LNCAP (cell line): Measurements from ENCODE around the gene TAOK1.

ENCODE experiments used
- CTCF ChIP-seq: fragments of 450-650 bp; IDR thresholded peaks from 2 replicates; pipeline ENCODE4 v1.5.1; 2017; ENCODE audit warnings: mild to moderate bottlenecking

The TAOK1 gene

DNA sequence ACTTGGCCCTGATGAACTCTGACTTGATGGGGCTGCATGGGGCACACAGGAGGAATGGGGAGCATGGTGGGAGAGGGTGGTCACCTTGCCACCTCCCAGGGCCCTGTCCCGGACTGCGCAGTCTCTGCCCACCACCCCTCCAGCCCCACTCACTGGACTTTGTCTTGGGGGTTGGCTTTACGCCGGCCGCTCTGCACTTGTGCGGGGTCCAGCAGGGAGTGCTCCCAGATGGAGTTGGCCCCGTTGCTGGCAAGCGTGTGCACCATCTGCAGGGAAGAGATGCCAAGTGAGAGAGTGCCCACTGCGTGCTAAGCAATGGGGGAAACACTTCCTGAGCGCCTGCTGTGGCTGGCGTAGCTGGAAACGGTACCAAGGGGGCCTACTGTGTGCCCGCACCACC is 192.6 kb downstream of the TAOK1 start:
- no peak for TF ChIP-seq CTCF

- TF ChIP-seq CTCF: no peak
These were observed 193.4 kb downstream of the TAOK1 start for GRCh38 chr17:29583324-29584248.

- no peak for TF ChIP-seq CTCF
These were observed 194.4 kb downstream of the TAOK1 start for GRCh38 chr17:29584452-29585079.

DNA sequence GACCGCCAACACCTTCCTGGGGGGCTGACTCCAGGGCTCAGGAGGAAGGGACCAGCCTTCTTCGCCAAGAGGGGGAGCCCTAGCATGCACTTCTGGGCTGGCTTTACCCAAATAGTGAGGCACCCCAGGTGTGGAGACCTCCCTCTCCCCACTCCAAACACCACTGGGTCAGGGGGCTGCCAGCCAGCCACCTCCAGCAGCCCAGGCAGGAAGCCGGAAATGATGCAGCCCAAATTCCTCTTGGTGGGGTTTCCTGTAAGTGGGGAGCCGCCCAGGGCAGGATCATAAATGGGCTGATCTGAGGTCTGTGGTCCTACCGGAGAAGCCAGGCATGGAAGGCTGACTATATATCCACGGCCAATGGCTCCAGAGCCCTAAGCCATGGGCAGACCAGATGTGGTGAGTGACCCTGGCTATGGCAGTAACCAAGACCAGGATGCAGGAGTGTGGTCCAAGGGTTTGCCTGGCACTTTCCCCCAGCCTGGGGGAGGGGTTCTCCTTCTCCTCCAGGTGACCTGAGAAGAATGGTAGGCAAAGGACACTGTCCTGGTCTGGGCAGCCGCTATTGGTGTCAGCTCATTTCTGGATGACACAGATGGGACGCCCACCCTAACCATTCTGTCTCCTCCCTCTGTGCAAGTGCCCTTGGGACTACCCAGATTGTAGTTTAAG is 195.1 kb downstream of the TAOK1 start:
- TF ChIP-seq CTCF: no peak

DNA sequence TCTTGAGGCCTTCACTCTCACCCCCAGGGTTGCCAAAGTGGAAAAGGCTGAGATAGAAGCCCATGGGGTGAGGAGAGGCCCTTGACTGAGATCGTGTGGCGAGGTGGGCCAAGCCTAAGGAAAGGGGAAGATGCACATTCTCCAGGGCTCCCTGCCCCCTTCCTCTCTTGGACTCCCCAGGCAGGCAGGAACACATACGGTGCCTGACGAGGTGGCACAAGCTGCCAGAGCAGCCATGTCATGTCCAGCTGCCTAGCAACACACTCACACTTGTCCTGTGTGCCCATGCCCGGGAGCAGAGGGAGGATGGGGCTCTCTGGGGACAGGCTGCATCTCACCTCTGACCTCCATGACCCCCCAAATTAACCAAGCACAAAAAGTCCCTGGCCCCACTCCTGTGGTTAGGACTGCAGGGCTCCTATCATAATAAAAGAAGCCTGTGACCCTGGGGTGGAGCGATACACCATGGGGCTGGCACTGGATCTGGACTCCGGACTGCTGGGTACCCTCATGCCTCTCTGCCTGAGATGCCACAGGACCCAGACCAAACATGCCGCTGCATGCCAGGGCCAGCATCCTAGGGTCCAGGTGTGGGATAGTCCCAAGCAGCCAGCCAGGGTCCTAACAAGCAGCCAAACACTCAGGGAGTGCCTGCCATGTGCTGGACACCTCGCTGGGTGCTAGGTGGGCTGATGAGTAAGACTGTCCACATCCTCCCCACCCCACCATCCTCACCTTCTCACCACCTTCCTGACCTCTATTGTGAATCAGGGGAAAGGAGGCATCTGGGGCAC is 196.7 kb downstream of the TAOK1 start:
- TF ChIP-seq CTCF: no peak

DNA sequence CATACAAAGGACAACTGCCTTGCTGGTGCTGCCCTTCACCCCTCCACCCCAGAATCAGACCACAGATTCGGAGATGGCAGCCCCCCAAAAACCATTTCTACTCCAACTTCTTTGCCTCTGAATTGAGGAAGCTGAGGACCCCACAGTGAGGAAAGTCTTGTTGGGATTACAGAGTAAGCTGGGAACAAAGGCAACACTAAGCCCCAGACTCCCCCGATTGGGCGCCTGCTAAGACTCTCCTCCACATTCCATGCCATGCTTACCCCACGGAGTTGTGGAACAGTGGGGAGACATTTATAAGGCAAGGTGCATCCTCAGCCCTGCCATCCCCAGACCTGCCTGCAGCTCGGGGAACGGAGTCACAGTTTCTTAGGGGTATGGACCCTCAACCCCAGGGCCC is 197.4 kb downstream of the TAOK1 start:
- TF ChIP-seq CTCF: no peak

DNA sequence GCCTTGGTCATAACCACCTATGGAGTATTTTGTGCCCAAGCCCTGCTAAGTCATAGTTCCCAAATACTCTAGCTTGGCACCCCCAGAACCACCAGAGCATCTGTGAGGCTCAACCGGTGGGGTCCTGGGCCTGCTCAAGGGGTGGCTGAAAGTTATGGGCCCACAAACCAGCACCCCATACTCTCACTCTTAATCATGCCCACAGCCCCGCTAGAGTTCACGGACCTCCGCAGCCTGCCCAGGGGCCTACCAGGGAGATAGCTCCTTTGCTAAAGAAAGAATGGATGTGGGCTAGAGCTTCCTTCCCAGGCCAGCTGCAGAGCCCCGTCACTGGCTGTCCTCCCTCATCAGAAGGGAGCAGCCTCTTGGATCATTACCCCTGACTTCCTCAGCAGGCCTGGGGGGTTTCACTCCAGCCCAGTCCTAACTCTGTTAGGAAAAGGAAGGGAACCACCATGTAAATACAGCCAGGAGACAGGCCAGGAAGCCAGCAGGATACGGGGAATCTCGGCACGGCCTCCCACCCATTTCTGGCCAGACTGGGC is 197.9 kb downstream of the TAOK1 start:
- TF ChIP-seq CTCF: no peak
